C4-2B (cell line): ENCODE results near the gene CLTCL1.

Experiments used
- H3K27ac ChIP-seq: fragments of 450-650 bp; 2 replicates; pipeline ENCODE4 v1.5.1; 2017
- CTCF ChIP-seq: fragments of 450-650 bp; conservative IDR thresholded peaks from 2 replicates; pipeline ENCODE4 v1.5.1; 2017; ENCODE audit warnings: mild to moderate bottlenecking
- ZFX ChIP-seq: fragments of 450-650 bp; IDR thresholded peaks from 2 replicates; pipeline ENCODE4 v1.6.1; 2017

The CLTCL1 gene

DNA sequence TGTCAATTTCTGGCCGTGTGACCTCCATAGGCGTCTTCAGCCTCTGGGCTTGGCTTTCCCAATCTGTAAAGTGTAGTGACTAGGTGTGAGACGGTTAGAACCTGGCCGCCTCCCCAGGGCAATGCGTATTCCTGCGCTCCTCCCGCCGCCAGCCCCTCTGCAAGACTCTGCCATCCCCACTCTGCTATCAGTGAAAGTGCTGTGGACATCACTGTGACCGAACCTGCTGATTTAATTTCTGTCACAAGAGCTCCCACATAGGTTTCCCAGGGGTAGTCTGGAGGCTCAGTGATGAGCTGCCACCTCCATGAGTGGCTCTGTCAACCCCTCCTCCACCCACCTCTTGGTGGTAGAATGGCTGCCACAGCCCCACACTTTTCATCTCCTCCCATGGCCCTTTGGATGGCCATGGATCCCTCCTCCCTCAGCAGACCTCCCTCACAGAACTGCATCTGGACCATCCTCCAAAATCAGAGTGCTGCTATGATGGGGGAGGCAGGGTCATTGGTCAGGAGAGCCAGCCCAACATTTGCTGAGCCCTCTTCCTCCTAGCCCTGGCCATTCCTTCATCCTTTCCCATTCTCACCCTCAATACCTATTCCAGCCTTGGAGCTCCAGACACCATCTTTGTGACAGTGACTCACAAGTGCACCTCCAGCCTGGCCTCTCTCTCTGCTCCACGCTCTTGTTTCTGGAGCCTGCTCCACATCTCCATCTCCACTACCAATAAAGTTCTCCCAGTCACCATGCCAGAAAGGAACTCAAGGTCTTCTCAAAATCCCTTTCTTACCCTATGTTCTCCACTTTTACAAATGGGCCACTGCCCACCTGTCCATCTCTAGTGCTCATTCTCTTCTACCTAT, 140.0 kb downstream of the CLTCL1 start:
- no peak for TF ChIP-seq CTCF
- TF ChIP-seq ZFX, result no peak
- H3K27ac ChIP-seq, result no peak overlapping the region

GRCh38 chr22:19150482-19151328, 140.8 kb downstream of the CLTCL1 start:
- TF ChIP-seq ZFX, result no peak
- TF ChIP-seq CTCF, result no peak
- H3K27ac ChIP-seq, result no peak overlapping the region

DNA sequence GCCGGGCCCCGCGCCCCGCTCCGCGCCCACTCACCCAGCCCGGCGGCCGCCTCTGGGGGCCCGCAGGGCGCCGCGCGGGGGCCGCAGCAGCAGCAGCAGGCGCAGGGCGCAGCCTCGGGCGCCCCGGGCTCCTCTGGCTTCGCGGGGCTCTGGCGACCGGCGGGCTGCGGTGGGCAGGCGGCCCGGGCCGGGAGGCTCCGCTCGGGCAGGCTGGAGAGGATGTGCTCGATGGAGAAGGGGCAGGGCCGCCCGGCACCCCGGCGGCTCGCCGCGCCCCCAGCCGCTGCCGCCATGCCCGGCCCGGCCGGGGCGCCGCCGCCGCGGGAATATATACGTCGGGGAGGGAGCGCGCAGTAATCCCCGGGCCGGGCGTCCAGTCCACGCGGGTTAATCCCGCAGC, 141.5 kb downstream of the CLTCL1 start, which contains the start of gene GSC2:
TSS of gene GSC2 (minus strand) at position 302 of the 400 bp plus-strand sequence. CDS start at position 293, 9 bp downstream.
- TF ChIP-seq CTCF (no peak), ZFX (no peak)
- no peak within 1 kb of the TSS for H3K27ac ChIP-seq

- H3K27ac ChIP-seq, result no peak overlapping the region
- TF ChIP-seq ZFX (no peak), CTCF (no peak)
These were observed 142.3 kb downstream of the CLTCL1 start for GRCh38 chr22:19149047-19149883.

- H3K27ac ChIP-seq, result no peak overlapping the region
These were observed 143.0 kb downstream of the CLTCL1 start for GRCh38 chr22:19148417-19149046.

More at GRCh38 chr22:19148417-19149046, 143.0 kb downstream of the CLTCL1 start:
- TF ChIP-seq ZFX (no peak), CTCF (no peak)
